Activated CD4-positive, alpha-beta T cell treated with anti-CD3 and anti-CD28 coated beads for 48 hours (primary cell): ENCODE data around the gene DOP1A.

Experiments used
- DNase-seq: peaks from one replicate; pipeline ENCODE4 v3.0.0-alpha.2; 2020

DOP1A gene

DNA sequence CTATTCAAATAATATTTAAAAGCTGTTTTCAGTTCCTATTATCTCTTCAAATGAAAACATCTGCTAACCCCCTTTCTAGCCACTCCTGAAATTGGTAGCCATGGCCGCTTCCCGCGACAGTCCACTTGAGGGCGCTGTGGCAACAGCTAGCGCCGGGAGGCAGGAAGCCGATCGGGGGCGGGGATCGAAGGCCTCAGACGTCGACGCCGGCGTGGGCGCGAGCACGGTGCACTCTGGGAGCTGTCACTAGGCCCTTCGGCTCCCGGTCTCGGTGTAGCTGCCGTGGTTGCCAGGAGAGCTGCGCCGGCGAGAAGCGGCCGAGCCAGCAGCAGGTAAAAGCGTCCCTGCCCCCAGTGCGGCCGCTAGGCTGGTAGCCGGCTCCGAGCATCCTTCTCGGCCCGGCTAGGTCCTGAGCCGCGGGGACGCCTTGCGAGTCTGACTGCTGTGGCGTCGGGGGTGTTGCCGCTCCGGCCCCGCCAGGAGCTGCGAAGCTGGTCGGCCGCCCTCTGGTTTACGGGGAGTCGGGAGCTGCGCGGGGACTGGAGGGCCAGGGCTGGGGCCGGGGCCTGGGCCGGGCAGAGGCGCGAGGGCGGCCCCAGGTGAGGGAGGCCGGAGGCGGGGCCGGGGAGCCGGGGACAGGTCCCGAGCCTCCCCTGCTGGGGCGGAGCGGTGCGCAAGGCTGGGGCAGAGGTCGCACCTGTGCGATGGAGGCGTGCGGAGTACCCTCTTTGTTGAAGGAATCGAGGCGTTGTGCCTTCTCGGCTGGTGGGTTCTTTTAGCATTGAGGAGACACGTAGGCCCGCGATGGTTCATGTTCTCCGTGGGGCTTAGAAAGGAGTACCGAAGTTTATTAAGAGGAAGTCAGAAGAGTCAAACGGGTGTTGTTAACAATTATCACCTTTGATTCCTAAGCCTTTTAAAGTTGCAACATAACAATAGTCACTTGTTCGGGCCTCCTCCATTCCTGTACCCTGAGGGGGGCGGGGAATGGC lies at the start of gene DOP1A:
TSS of gene DOP1A (plus strand) at position 224 of the 992 bp plus-strand sequence. CDS start 29,307 bp downstream, outside the sequence.
- DNase-seq = peak; percentile 99

DNA sequence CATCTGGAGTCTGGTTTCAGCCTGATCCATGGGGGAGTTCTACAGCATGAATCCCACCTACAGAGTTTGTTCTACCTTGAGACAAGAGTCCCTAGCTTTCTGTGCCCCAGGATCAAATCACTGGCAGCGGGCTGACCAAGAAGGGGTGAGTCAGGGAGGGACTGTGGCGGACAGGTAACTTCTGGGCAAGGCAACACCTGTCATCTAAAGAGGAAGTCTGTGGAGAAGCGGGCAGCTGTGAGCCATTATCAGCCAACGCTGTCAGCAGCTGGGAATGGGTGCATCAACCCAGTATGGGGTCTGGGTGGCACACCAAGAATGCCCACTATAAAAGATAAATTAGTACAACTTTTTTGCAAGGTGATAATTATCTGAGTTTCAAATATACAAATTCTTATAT lies 47.7 kb upstream of the DOP1A start:
- DNase-seq = no peak

GRCh38 chr6:83031689-83032088 lies 35.8 kb upstream of the DOP1A start:
- DNase-seq = no peak

DNA sequence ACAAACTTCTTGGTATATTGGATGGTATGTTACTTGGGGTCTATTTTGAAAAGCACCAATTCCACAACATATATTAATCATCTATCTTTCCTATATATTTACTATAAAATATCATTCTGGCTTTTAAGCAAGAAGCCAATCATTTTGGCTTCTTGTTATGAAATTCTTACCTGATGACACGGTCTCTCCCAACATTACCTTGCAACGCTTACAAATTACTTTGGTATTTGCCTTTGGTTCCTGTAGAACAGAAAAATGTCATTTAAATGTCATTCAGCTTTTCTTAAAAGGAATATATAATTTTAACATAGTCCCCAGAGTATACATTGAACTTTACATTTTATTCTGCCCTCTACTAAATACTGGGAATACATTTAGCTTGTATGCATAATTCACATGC lies 29.2 kb upstream of the DOP1A start:
- no peak for DNase-seq

- no peak for DNase-seq
Measured at GRCh38 chr6:83042467-83043053, 24.9 kb upstream of the DOP1A start.

- DNase-seq = no peak
Measured at GRCh38 chr6:83044091-83044768, 23.2 kb upstream of the DOP1A start.

DNA sequence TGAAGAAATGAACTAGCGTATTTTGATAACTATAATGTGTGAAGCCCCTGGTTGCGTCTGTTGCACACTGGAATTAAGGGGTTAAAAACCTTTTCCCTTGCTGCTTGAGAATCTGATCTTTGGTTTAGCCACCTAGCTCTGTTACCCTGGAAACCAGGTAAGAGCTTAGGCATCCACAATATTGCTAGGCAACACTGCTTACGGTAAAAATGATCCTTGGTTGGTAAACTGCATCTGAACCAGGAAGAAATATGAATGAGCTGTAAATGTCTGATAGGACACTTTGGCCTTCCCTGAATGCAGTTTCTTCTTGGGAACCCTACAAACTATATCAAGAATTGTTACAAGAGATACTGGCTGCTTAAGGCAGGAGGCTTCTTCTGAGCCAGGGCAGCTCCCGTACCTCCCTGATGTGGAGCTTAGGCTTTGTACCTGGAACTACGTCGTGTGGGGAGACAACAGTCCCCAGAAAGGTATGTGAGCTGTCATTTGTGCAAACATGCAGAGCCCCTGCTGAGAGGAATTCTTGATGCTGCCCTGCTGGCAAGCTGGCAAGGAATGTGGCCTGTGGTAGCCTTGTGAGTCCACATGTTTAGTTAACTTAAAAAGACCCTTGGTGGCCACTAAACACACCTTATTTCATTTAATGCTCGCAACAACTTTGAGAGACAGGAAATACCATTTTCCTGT lies 20.3 kb upstream of the DOP1A start:
- no peak for DNase-seq

- no peak for DNase-seq
Measured at GRCh38 chr6:83051377-83052172, 15.9 kb upstream of the DOP1A start.

DNA sequence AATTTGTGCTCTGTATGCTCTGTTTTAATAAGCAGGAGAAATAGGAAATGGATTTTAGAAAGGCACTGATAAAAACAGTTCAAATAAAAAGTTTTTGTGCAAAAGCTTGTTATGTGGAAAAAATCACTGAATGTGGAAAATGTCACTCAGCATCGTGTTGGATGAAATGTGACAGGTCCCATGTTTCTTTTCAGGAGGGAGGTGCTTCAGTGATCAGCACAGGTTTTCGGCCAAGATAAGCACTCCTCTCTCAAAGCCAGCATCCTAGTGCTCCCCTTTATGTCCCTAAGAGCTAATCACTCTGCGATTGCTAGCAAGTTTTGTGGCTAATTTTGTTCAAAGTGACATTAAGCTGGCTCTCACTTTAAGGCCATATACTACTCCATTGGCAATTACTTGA lies 13.8 kb upstream of the DOP1A start:
- DNase-seq = no peak

DNA sequence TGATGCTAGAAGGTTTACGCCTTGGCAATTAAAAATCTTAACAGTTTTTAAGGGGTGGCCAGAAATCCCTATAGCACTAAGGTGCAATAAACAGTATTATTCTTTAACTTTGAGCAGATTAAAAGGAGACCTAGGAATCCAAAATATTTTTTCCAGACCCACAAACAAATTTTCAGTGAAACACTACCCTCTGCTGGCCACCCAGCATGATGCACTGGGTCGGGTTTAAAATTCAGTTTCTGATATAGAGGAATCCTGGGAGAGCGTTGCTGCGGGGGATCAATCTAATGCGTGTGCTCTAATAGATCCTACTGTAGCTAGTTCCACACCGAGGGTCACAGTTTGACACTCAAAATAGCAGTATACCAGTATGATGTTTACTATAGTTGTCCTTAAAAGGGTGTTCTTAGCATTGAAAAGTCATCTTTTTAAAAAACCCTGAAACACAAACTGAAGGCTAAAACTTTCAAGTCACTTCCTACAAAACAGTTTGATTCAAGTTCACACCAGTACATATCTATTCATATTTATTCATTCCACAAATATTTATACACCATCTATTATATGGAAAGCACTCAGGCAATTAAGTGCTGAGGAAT lies 12.0 kb upstream of the DOP1A start:
- peak; percentile 42 for DNase-seq

- DNase-seq = peak; percentile 27
Measured at GRCh38 chr6:83057705-83058321, 9.7 kb upstream of the DOP1A start.

- DNase-seq = no peak
Measured at GRCh38 chr6:83061190-83061589, 6.3 kb upstream of the DOP1A start.

DNA sequence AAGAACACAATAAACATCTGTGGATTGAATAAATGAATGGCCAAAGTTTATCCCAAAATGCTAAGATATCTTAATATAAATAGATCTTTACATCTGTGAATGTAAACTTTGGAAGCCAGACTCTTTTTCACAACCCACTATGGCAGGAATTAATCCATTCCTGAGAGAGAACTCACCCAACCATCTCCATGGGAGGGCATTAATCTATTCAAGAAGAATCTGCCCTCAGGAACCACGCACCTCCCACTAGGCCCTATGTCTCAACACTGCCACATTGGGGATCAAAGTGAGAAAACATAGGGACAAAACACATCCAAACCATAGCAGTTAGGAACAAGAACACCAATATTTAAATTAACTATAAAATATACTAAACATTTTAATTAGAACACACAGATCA lies 5.2 kb upstream of the DOP1A start:
- no peak for DNase-seq

DNA sequence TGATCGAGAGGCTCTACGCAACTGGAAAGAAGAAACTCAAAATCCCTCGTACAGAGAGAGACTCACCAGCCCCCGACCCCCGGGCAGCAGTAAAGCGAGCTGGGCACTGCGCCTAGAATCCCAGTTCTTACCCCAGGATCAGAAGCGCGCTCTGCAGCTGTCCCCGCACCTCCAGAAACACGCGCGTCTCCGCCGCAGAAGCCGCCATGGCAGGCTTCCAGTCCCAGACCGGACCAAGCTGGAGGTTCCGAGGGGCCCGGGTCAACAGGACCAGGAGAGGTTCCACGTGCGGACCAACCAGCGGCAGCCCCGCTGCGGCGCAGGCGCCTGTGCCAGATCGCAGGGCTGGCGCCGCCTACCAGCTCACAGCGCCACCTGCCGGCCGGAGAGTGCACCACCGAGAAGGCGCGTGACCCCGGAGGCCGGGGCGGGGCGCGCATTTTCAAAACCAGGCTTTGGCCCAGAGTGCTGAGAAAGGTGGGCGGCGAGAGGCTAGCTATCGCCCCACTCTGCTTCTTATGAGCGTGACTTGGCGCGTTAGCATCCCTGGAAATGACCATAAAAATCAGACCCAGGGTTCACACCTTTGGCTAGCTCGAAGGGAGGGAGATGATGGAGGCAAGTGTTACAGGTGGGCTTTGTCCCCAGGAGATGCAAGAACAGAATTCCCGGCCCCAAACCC lies 1.8 kb upstream of the DOP1A start, which contains the start of gene UBE3D:
TSS of gene UBE3D (minus strand) at position 331 of the 682 bp plus-strand sequence. CDS start at position 208, 123 bp downstream.
- peak; percentile 95 for DNase-seq

DNA sequence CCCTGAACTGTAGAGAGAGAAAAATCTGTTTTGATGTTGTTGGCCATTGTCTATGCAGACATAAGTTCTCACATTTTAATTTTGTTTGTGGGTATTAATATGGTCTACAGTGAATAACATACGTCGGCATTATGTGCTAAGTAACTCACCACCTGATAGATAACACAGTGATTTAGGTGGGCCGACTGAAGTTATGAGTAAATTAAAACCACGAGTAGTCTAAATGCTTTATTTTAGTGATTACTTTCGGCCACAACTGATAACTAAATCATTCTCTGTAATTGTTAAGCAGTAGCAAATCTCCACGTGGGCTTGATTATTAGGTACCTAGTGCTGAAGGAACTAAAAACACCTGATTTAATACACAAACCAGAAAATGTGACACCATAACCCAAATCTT lies 1.1 kb downstream of the DOP1A start:
- no peak for DNase-seq

DNA sequence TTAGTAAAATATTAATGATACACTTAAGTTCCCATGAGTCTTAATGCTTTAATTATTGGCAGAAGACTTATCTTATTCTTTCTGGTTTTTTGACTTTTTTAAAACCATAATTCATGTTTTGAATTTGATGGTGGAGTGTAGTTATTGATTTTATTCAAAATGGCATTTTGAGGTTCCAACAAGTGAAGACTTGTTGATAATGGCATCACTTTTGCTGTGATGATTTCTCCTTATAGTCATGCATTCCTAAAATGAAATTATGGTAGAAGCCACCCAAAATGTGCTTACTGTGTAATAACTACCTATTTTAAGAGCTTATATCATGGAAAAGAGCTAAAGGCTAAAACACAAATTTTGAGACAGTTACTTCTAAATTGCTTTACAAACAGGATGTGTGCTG lies 2.2 kb downstream of the DOP1A start:
- no peak for DNase-seq

DNA sequence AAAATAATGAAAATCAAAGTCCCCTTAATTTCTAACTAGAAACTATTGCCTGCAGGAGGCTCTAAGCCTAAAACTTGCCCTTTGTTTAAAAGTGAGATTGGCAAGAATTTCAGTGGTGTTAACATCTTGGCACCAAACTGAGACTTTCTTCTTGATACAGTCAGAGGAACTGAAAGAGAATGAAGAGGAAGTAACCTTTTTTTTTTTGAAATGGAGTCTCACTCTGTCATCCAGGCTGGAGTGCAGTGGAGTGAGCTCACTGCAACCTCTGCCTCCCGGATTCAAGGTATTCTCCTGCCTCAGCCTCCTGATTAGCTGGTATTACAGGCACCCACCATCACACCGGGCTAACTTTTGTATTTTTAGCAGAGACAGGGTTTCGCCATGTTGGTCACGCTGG lies 3.6 kb downstream of the DOP1A start:
- DNase-seq = no peak

DNA sequence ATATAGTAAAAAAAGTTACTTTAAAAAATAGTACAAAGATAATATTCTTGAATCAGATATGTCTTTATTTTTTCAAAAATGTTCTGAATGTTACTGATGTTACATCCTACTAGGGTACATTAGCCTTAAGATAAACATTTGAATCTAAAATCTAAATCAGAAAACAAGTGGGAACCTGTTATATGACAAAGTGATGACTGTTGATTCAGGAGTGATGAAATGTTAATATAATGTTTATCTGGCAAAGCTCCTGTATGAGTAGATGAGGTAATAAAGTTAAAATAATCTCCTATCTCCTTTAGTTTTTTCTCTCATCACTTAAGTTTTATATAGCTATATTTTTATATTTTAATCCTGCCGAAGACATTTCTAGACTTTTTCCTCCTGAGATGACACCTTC lies 4.2 kb downstream of the DOP1A start:
- no peak for DNase-seq

- DNase-seq = no peak
Measured at GRCh38 chr6:83072726-83073125, 5.3 kb downstream of the DOP1A start.

- no peak for DNase-seq
Measured at GRCh38 chr6:83073615-83074014, 6.1 kb downstream of the DOP1A start.

DNA sequence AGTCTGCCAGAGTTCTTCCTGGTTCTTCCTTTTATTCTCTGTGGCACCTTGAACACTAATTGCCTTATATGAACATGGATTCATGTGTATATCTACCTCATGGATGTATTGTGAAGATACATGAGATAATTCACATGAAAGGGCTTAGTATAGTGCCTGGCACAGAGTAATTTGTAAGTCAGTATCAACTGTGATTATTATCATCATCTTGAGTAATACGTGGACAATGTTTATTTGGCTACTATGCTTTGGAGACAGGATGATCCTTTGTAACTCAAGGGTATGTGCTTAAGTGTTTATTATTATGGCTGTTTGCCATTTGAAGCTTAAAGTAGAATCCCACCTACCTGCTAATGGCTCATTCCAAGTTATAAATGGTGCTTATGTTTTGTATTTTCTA lies 16.0 kb downstream of the DOP1A start:
- no peak for DNase-seq
